SIG-M5 treated with dmso at 0.1 percent for 504 hours (cell line): ENCODE measurements around the gene CRACR2A.

Experiments used
- DNase-seq: peaks from one replicate; lab custom pipeline; 2025; ENCODE audit not compliant: unreplicated experiment; lab: John Stamatoyannopoulos, UW

Gene CRACR2A

GRCh38 chr12:3753544-3754284 is 805 bp upstream of the CRACR2A start:
- DNase-seq, result peak; percentile 79

GRCh38 chr12:3752096-3752709 is 706 bp downstream of the CRACR2A start:
- DNase-seq, result peak; percentile 78

DNA sequence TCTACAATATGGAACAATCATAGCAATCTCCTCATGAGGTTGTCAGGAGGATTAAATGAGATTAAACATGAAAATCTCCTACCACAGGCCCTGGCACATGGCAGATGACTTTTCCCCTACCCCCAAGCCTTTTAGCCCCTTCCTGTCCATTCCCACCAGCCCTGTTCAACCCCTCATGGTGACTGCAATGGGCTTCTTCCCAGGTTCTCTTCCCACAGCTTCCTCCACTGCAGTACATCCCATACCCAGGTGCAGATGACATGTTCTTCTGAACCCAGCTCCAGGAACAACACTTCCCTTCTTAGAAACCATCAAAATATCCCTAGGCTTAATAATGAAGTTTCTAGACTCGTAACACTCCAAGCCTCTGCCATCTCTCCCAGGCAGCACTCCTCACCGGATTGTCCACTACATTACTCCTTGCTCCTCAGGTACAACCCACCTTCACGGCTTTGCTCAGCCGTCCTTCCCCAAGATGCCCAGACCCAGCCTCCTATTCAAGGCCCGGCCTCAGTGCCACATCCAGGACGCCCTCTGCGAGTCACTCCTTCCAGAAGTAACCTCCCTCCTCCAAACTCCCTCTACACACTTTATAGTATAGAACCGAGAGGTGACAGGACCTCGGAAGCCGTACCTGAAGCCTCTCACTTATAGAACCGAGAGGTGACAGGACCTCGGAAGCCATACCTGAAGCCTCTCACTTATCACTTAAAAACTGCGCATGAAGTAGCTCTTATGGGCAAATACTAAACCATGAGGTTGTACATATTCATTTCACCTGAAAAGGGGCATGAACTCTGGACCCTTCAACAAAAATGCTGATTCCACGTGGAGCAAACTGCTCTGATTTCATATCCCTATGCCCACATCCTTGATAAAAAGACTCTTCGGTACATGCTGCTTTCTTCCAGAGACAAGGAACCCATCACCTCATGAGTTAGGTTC is 1.5 kb downstream of the CRACR2A start:
- DNase-seq, result no peak

GRCh38 chr12:3750616-3751015 is 2.3 kb downstream of the CRACR2A start:
- no peak for DNase-seq

DNA sequence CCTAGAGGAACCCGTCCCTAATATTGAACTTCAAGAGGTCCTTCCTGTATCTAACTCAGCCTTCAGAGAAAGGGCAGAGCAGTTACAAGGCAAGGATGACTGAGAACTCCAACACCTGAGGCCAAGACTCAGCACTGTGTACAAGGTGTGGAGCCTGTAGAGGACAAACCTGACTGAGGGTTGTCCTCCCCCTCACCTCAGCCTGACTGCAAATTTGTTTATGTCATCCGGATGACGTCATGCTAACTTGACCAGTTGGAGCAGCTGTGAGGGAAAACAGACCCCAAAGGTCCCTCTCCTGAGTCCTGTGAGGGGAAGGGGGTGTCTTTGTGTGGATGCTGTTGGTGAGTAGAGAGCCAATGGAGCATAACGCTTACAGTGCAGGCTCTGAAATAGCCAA is 4.3 kb downstream of the CRACR2A start:
- DNase-seq, result no peak

DNA sequence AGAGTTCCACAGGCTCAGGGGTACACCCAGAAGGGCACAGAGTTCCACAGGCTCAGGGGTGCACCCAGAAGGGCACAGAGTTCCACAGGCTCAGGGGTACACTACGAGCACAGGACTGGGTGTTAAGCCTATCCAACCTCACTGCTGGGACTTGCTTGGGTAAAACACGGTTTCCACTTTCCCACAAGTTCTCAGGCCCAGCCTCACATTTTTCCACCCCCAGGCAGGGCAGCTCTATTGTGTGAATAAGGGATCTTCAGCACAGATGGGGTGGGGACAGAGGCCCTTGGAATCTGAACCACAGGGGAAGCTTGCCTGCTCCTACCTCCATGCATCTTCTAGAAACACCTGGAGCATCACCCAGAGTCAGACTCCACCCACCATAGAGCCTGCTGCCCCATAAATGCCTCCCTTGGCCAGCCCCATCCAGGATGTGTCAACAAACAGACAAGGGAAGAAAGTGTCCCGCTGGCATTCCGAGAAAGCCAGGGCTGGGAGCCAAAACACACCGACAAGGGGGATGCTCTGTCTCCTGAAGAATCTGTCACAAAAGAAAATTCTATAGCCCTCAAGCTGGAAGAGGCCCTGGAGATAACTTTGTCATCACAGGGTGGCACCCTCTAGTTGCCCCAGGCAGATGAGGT is 4.8 kb downstream of the CRACR2A start:
- peak; percentile 30 for DNase-seq

DNA sequence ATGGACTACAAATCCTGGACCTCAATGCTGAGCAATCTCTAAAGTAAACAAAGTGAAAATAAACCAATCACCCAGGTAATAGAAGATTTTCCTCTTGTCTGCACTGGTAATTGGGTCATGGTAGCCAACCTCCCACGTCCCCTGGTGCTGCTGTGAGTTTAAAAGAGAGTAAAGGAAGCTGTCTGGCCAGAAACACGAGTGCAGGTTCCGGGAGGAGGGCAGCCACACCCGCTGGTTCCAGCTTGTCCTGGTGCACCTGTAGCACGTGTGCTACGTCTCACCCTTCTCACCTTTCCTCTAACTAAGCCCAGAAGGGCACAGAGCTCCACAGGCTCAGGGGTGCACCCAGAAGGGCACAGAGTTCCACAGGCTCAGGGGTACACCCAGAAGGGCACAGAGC is 5.4 kb downstream of the CRACR2A start:
- DNase-seq, result no peak

GRCh38 chr12:3746758-3747157 is 6.2 kb downstream of the CRACR2A start:
- DNase-seq, result no peak

DNA sequence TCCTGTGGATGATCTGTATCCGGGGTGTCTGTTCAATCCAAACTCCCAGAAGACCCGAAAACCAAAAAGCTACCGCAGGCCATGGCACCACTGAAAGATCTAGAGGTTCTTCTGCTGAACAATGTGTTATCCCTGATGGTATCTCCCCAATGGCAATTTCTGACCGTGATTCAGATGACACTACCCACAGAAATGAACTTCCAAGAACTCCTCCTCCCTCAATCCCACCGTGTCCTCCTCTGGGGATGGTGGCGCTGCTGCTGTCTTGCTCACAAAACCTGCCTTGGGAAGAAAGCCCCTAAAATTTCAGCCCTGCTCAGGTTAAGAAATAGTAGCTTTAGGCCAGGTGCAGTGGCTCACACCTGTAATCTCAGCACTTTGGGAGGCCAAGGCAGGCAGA is 7.8 kb downstream of the CRACR2A start:
- no peak for DNase-seq

GRCh38 chr12:3744229-3744901 is 8.5 kb downstream of the CRACR2A start:
- no peak for DNase-seq

GRCh38 chr12:3743803-3744202 is 9.1 kb downstream of the CRACR2A start:
- DNase-seq, result no peak

GRCh38 chr12:3741882-3742672 is 10.8 kb downstream of the CRACR2A start:
- DNase-seq, result no peak

DNA sequence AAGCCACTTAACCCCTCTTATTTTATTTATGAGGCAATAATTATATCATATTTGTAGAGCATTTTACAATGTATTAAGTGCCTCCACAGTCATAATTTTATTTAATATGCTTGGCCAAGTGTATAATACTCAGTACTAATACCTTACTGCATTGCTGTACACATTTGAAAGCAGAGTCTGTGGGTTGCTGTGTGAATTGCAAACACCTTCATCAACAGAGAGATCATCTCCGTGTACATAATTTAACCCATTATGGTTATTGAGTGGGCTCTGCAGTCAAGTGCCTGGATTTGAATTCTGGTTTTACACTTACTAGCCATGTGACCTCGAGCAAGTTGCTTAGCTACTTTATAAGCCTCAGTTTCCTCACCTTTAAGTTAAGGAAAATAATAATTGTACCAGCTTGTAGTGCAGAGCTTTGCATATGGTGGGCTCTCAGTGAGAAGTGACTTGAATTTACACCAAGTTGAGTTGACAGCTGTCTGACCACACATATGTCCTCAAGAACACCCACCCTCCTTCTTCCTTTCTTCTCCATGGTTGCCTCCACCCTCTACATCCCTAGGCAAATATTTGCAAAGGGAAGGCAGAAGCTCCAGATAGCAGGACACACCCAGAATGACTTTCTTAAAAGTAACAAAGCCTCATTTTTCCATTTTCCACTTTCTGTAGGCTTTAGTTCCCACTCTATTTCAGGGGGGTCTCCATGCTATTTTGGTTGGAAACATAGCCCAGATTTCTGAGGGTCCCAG is 12.3 kb downstream of the CRACR2A start:
- no peak for DNase-seq

GRCh38 chr12:3735432-3735831 is 17.5 kb downstream of the CRACR2A start:
- no peak for DNase-seq

DNA sequence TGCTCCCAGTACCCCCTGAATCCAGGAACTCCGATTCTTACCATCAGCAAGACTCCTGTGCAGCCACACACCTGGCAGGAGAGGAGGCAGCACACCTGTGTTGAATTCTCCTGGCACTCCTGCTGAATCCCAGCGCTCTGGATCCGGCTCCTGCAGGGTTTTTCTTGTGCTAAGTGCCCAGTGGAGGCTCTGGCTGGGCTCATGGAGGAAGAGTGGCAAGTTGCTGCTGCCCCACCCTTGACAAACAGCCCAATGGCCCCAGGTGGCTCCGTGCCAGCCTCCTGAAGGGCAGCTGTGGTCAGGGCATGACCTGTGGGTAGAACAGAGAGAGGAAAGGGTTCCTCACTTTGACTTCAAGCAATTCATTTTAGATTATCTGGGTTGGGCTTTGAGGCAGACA is 20.0 kb downstream of the CRACR2A start:
- DNase-seq, result no peak

GRCh38 chr12:3730111-3730510 is 22.8 kb downstream of the CRACR2A start:
- DNase-seq, result peak; percentile 24

- peak; percentile 96 for DNase-seq
Measured at GRCh38 chr12:3728686-3729085, 24.2 kb downstream of the CRACR2A start.

DNA sequence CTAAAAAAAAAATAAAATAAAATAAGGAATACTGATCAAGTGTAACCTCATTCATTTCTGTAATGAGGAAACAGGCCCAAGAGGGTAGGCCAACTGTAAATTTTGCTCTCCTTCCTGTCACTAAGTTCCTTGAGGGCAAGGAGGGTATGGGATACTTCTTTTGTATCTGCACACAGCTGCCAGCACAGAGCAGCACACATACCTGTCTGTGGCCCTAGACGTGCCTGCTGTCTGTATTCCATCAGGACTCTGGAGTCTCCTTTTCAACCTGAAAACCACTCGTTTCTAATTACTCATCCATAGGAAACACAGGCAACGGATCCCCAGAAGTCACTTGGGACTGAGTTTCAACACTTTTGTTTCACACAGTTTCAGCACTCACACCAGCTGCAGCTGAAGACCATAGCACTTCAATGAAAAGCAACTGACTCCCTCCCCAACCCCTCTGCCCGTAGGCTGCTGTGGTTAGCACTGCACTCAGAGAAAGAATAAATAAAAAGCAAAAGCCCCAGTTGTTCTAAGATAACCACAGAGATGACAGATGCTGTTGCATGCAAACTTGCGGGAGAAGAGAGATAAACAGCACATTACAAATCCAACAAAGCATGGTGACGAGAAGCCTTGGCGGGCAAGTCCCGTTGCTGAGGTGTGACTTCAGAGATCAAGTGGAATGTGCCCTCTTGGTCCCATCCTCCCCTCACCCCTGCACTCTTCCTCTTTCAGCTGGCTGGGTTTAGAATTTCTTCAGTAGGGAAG is 24.9 kb downstream of the CRACR2A start:
- DNase-seq, result peak; percentile 88
